K562 (cell line): ENCODE measurements around the gene QSOX2. TPM values are rescaled to one million over a fixed set of nuclear protein-coding genes. Genes with fewer than 3 reads are reported as not detected.
A peak's percentile ranks its signal among the peaks of the same experiment; 100 is the strongest.

Experiments used
- GATA2 ChIP-seq: sonication (generic); formaldehyde crosslinking; IDR thresholded peaks from 2 replicates; pipeline ENCODE4 v1.4.0; 2020; ENCODE audit warnings: mild to moderate bottlenecking, missing genetic modification reagents
- L3MBTL2 ChIP-seq: fragments of 450-650 bp; IDR thresholded peaks from 2 replicates; pipeline ENCODE4 v1.6.1; 2016; ENCODE audit warnings: mild to moderate bottlenecking, moderate library complexity
- TFAP4 ChIP-seq: sonication (generic); formaldehyde crosslinking; IDR thresholded peaks from 2 replicates; pipeline ENCODE4 v1.8.0; 2022; ENCODE audit warnings: missing genetic modification reagents, mild to moderate bottlenecking, moderate library complexity, borderline replicate concordance
- THAP12 ChIP-seq: fragments of 250-450 bp; sonication (Bioruptor Pico); IDR thresholded peaks from 2 replicates; pipeline ENCODE4 v1.9.0; 2021; ENCODE audit warnings: mild to moderate bottlenecking, inconsistent platforms
- polyA plus RNA-seq, 8 experiments: library from polyadenylated mRNA; depleted of rRNA in 4 of 8; stranded (reverse) in 5 of 8; unstranded in 3 of 8; fragments of >200 nt; fragmentation: Nextera tagmentation in 2 of 8; fragmentation: Illumina TruSeq in 1 of 8; extraction: Ambion mirVana in 2 of 8; extraction: Trizol in 1 of 8; gene quantifications; 2 replicates each; pipeline versions ENCODE4 v1.2.1 to v1.2.3, GENCODE V29; 2011 to 2014; ENCODE audit warnings: inconsistent platforms in 1 of 8, missing spikeins in 1 of 8
- total RNA-seq, 7 experiments: library from RNA; depleted of rRNA in 6 of 7; stranded (reverse); fragments of >200 nt in 6 of 7; fragmentation: Illumina TruSeq in 2 of 7; extraction: Trizol in 2 of 7; gene quantifications; 2 replicates each; pipeline versions ENCODE4 v1.2.1 to v1.2.3, GENCODE V29; 2011 to 2021; ENCODE audit warnings: low replicate concordance in 1 of 7
- TF ChIP-seq, protein P1 (sequence below), 2 experiments: fragments of 450-650 bp; formaldehyde crosslinking in 1 of 2; IDR thresholded peaks; 2 replicates each; pipeline versions ENCODE4 v1.4.0 to v1.6.1; 2014 to 2020; ENCODE audit warnings: mild to moderate bottlenecking in 2 of 2, borderline replicate concordance in 1 of 2, low read depth in 1 of 2
- TF ChIP-seq, protein P2 (sequence below): sonication (generic); formaldehyde crosslinking; IDR thresholded peaks from 2 replicates; pipeline ENCODE4 v1.8.0; 2023; ENCODE audit warnings: mild to moderate bottlenecking, missing genetic modification reagents

Gene QSOX2
- total and polyA plus RNA-seq, 9 of the 15 experiments (the other 6 are each of a cell fraction or from before 2014, with no cell fraction given), result 0.51 to 23.7 (median 12.7) TPM

DNA sequence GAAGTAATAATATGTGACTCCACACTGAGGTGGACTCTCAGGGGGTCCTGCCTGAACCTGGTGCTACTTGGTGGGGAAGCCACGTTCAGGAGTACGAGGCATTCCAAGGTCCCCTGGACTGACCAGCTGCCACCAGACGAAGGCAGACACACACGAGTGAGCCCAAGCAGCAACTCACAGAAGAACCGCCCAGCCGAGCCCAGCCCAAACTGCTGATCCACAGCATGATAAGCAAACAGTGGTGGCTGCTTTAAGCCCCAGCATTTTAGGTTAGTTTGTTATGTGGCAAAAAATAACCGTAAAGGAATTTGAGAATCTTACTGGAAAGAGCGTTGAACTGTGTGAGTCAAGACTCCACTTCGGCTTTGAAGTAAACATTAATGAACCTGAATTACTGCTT lies 31.9 kb downstream of the QSOX2 start (continued):
- TF ChIP-seq TFAP4 (peak; percentile 43; the same call in 1 of the 2 replicates), GATA2 (CRISPR knock-in tag) (peak; percentile 46; the same call in 1 of the 2 replicates), THAP12 (CRISPR knock-in tag) (0 out of 2 replicates have a peak, but pooled peaks have one; percentile 36), L3MBTL2 (peak; percentile 45; the same call in 1 of the 2 replicates)
- TF ChIP-seq, protein P1, sequence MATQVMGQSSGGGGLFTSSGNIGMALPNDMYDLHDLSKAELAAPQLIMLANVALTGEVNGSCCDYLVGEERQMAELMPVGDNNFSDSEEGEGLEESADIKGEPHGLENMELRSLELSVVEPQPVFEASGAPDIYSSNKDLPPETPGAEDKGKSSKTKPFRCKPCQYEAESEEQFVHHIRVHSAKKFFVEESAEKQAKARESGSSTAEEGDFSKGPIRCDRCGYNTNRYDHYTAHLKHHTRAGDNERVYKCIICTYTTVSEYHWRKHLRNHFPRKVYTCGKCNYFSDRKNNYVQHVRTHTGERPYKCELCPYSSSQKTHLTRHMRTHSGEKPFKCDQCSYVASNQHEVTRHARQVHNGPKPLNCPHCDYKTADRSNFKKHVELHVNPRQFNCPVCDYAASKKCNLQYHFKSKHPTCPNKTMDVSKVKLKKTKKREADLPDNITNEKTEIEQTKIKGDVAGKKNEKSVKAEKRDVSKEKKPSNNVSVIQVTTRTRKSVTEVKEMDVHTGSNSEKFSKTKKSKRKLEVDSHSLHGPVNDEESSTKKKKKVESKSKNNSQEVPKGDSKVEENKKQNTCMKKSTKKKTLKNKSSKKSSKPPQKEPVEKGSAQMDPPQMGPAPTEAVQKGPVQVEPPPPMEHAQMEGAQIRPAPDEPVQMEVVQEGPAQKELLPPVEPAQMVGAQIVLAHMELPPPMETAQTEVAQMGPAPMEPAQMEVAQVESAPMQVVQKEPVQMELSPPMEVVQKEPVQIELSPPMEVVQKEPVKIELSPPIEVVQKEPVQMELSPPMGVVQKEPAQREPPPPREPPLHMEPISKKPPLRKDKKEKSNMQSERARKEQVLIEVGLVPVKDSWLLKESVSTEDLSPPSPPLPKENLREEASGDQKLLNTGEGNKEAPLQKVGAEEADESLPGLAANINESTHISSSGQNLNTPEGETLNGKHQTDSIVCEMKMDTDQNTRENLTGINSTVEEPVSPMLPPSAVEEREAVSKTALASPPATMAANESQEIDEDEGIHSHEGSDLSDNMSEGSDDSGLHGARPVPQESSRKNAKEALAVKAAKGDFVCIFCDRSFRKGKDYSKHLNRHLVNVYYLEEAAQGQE (IDR thresholded peaks at IDR 0.05; ENCODE audit: borderline replicate concordance), result peak; percentile 65
- TF ChIP-seq, protein P1 (CRISPR knock-in tag; IDR thresholded peaks at IDR 0.05; ENCODE audit: low read depth), result no peak
- TF ChIP-seq, protein P2, sequence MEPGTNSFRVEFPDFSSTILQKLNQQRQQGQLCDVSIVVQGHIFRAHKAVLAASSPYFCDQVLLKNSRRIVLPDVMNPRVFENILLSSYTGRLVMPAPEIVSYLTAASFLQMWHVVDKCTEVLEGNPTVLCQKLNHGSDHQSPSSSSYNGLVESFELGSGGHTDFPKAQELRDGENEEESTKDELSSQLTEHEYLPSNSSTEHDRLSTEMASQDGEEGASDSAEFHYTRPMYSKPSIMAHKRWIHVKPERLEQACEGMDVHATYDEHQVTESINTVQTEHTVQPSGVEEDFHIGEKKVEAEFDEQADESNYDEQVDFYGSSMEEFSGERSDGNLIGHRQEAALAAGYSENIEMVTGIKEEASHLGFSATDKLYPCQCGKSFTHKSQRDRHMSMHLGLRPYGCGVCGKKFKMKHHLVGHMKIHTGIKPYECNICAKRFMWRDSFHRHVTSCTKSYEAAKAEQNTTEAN, result no peak
